MV-4-11 (cell line): ENCODE results near the gene PLEKHM2.
"Not testable (repeated sequence)": the region's sequence is repeated elsewhere in the genome, so short reads cannot be mapped to it uniquely, and the experiment has no call there.

ENCODE experiments used
- DNase-seq: peaks from one replicate; lab custom pipeline; 2025; lab: John Stamatoyannopoulos, UW

PLEKHM2 gene

GRCh38 chr1:15684042-15684461, at the start of gene PLEKHM2:
PLEKHM2 (plus strand) TSS chr1:15684320; CDS start chr1:15684559, 239 bp downstream.
- DNase-seq = no peak

- DNase-seq = no peak
Measured at GRCh38 chr1:15636436-15636835, 47.7 kb upstream of the PLEKHM2 start.

GRCh38 chr1:15637826-15638225, 46.3 kb upstream of the PLEKHM2 start:
- DNase-seq = no peak

- no peak for DNase-seq
Measured at GRCh38 chr1:15639262-15639661, 44.9 kb upstream of the PLEKHM2 start.

GRCh38 chr1:15639931-15640330, 44.2 kb upstream of the PLEKHM2 start:
- DNase-seq = no peak

- no peak for DNase-seq
Measured at GRCh38 chr1:15640667-15641066, 43.5 kb upstream of the PLEKHM2 start.

- DNase-seq = no peak
Measured at GRCh38 chr1:15649937-15650336, 34.2 kb upstream of the PLEKHM2 start.

GRCh38 chr1:15650433-15650832, 33.7 kb upstream of the PLEKHM2 start:
- no peak for DNase-seq

- not testable (repeated sequence) for DNase-seq
Measured at GRCh38 chr1:15652130-15652529, 32.0 kb upstream of the PLEKHM2 start.

- no peak for DNase-seq
Measured at GRCh38 chr1:15654091-15654690, 29.9 kb upstream of the PLEKHM2 start.

- peak; percentile 65 for DNase-seq
Measured at GRCh38 chr1:15656464-15656863, 27.7 kb upstream of the PLEKHM2 start.

- DNase-seq = peak; percentile 2
Measured at GRCh38 chr1:15657021-15657420, 27.1 kb upstream of the PLEKHM2 start.

GRCh38 chr1:15660151-15660550, 24.0 kb upstream of the PLEKHM2 start:
- no peak for DNase-seq

- DNase-seq = no peak
Measured at GRCh38 chr1:15662477-15662876, 21.6 kb upstream of the PLEKHM2 start.

- no peak for DNase-seq
Measured at GRCh38 chr1:15663925-15664324, 20.2 kb upstream of the PLEKHM2 start.

GRCh38 chr1:15667362-15667761, 16.8 kb upstream of the PLEKHM2 start:
- no peak for DNase-seq

- no peak for DNase-seq
Measured at GRCh38 chr1:15668089-15668754, 15.9 kb upstream of the PLEKHM2 start.

GRCh38 chr1:15669074-15669473, 15.0 kb upstream of the PLEKHM2 start:
- DNase-seq = no peak

GRCh38 chr1:15669864-15670263, 14.3 kb upstream of the PLEKHM2 start:
- no peak for DNase-seq

- DNase-seq = no peak
Measured at GRCh38 chr1:15671430-15671829, 12.7 kb upstream of the PLEKHM2 start.

- peak; percentile 62 for DNase-seq
Measured at GRCh38 chr1:15674386-15675159, 9.5 kb upstream of the PLEKHM2 start.

GRCh38 chr1:15676010-15676409, 8.1 kb upstream of the PLEKHM2 start:
- DNase-seq = no peak
